Sigmoid colon (tissue), 7 donors: ENCODE results near the gene PODNL1. TPM values are rescaled to one million over a fixed set of nuclear protein-coding genes. Genes with fewer than 3 reads are reported as not detected.
A peak's percentile ranks its signal among the peaks of the same experiment; 100 is the strongest.

Experiments used
- DNase-seq: peaks from one replicate; pipeline ENCODE4 v3.0.0-alpha.2; 2019
- H3K27ac ChIP-seq, 4 donors: fragments of 200-600 bp; sonication (generic); one replicate each; pipeline ENCODE4 v1.5.1; 2016 to 2019; ENCODE audit warnings: mild to moderate bottlenecking in 1 of 4
- H3K27me3 ChIP-seq, 3 donors: fragments of 200-600 bp; sonication (generic); one replicate each; pipeline ENCODE4 v1.5.1; 2019; ENCODE audit warnings: mild to moderate bottlenecking in 1 of 3
- H3K36me3 ChIP-seq, 4 donors: fragments of 200-600 bp; sonication (generic); one replicate each; pipeline ENCODE4 v1.5.1; 2016 to 2019
- H3K4me1 ChIP-seq, 4 donors: fragments of 200-600 bp; sonication (generic); one replicate each; pipeline ENCODE4 v1.5.1; 2017 to 2019
- H3K4me3 ChIP-seq, 4 donors: fragments of 200-600 bp; sonication (generic); one replicate each; pipeline ENCODE4 v1.5.1; 2017 to 2019; ENCODE audit warnings: mild to moderate bottlenecking in 2 of 4, moderate library complexity in 1 of 4
- H3K9me3 ChIP-seq, 4 donors: fragments of 200-600 bp in 3 of 4; sonication (generic) in 3 of 4; one replicate each; pipeline versions ENCODE4 v1.5.1 to v1.6.1; 2013 to 2019
- CTCF ChIP-seq, 4 experiments: fragments of 450-650 bp in 3 of 4; fragments of 200-600 bp in 1 of 4; IDR thresholded peaks; one replicate each; pipeline ENCODE4 v1.5.1; 2016 to 2019; ENCODE audit warnings: antibody characterized with exemption in 4 of 4, mild to moderate bottlenecking in 3 of 4, moderate library complexity in 2 of 4
- EP300 ChIP-seq, 4 donors: sonication (generic); formaldehyde crosslinking; IDR thresholded peaks; one replicate each; pipeline ENCODE4 v1.6.1; 2017; ENCODE audit warnings: antibody characterized with exemption in 4 of 4
- POLR2A ChIP-seq, 2 donors: fragments of 450-650 bp; IDR thresholded peaks; one replicate each; pipeline ENCODE4 v1.6.1; 2016; ENCODE audit warnings: antibody characterized with exemption in 2 of 2, mild to moderate bottlenecking in 2 of 2, moderate library complexity in 2 of 2
- POLR2AphosphoS5 ChIP-seq, 4 donors: sonication (generic); formaldehyde crosslinking; IDR thresholded peaks; one replicate each; pipeline ENCODE4 v1.6.1; 2017; ENCODE audit warnings: antibody characterized with exemption in 4 of 4
- WGBS, 2 donors: extraction: QIAGEN DNeasy Blood & Tissue Kit; methylation state at CpG; one replicate each; pipeline ENCODE4 v1.1.7; 2013; 5-methylcytosine and 5-hydroxymethylcytosine counted together
- intact Hi-C: fragments of 100-400 bp; cut with DNase I; formaldehyde crosslinking; loops from one replicate; pipeline ENCODE4 v1.15.1; 2023
- polyA plus RNA-seq, 3 donors: library from polyadenylated mRNA; stranded (reverse); fragments of 200-250 nt; gene quantifications; one replicate each; pipeline ENCODE4 v1.2.3, GENCODE V29; 2013
- total RNA-seq, 4 donors: library from RNA; depleted of rRNA; stranded (reverse); fragments of >200 nt; gene quantifications; one replicate each; pipeline ENCODE4 v1.1.0, GENCODE V29; 2016
- donor health status: healthy with polysubstance abuse.
- donor health status: Bipolar disorder and iron deficiency.
- donor health status: healthy.

The PODNL1 gene
- total and polyA plus RNA-seq, 7 donors, result 2.5 to 5.4 (median 2.9) TPM; not detected in 4

- H3K27ac ChIP-seq, result no peak overlapping the region
- H3K36me3 ChIP-seq, result peaks cover 0 to 18% (median 0%) of the 10 kb centered on the region in 4 donors
- H3K4me1 ChIP-seq, result peaks cover 0 to 26% (median 24%) of the 10 kb centered on the region in 4 donors
- TF ChIP-seq POLR2A (IDR thresholded peaks at IDR 0.05) (no peak), CTCF (IDR thresholded peaks at IDR 0.05) (no peak), POLR2AphosphoS5 (IDR thresholded peaks at IDR 0.05) (no peak), EP300 (IDR thresholded peaks at IDR 0.05) (no peak)
- H3K27me3 ChIP-seq, result no peaks in the 10 kb centered on the region
- WGBS, 2 donors, result 73 to 90% methylated on average over 9 of the region's 9 CpGs
- no peak overlapping the region for H3K4me3 ChIP-seq
- DNase-seq, result no peak
- intact Hi-C loops, result no loop called here
- no peaks in the 10 kb centered on the region for H3K9me3 ChIP-seq
Observed at GRCh38 chr19:13981467-13981866, 43.2 kb upstream of the PODNL1 start.

GRCh38 chr19:13981021-13981420 is 42.8 kb upstream of the PODNL1 start:
- Histone ChIP-seq H3K27me3 (no peaks in the 10 kb centered on the region), H3K4me3 (no peak overlapping the region), H3K36me3 (peaks cover 0 to 21% (median 0%) of the 10 kb centered on the region in 4 donors), H3K9me3 (no peaks in the 10 kb centered on the region), H3K27ac (no peak overlapping the region), H3K4me1 (peaks cover 0 to 22% (median 19%) of the 10 kb centered on the region in 4 donors)
- 93 to 94% methylated on average over 5 of the region's 5 CpGs for WGBS, 2 donors
- no peak for TF ChIP-seq CTCF (IDR thresholded peaks at IDR 0.05)
- TF ChIP-seq POLR2A (IDR thresholded peaks at IDR 0.05), result no peak
- no peak for DNase-seq
- intact Hi-C loops, result no loop called here

DNA sequence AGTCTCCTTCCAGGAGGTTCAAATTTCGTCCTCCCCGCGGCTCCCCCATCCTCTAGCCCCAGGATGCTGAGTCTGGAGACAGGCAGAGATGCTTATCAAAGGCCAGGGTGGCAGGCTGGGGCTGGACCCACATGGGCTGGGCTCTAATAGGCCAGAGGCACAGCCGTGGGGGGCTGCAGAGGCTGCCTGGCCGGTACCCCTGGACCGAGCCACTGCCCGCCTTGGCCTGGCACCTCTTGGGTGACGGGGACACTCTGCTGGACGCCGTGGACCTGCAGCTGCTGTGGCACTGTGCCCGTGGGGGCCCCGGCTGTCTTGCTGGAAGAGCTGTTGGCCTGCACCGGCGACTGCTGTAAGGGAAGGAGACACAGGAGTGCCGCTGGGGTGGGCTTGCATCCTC is 42.1 kb upstream of the PODNL1 start:
- no peak for DNase-seq
- H3K36me3 ChIP-seq, result peaks cover 0 to 23% (median 0%) of the 10 kb centered on the region in 4 donors

GRCh38 chr19:13979686-13980085 is 41.5 kb upstream of the PODNL1 start:
- no peak overlapping the region for H3K4me3 ChIP-seq
- H3K27me3 ChIP-seq, result no peaks in the 10 kb centered on the region
- TF ChIP-seq EP300 (IDR thresholded peaks at IDR 0.05) (no peak), POLR2A (IDR thresholded peaks at IDR 0.05) (no peak), POLR2AphosphoS5 (IDR thresholded peaks at IDR 0.05) (no peak), CTCF (IDR thresholded peaks at IDR 0.05) (no peak)
- no peak overlapping the region for H3K27ac ChIP-seq
- no peak for DNase-seq
- peaks cover 0 to 27% (median 0%) of the 10 kb centered on the region in 4 donors for H3K36me3 ChIP-seq
- intact Hi-C loops, result no loop called here
- H3K9me3 ChIP-seq, result no peaks in the 10 kb centered on the region
- WGBS, 2 donors, result 78 to 86% methylated on average over 12 of the region's 12 CpGs
- peaks cover 0 to 19% (median 17%) of the 10 kb centered on the region in 4 donors for H3K4me1 ChIP-seq

More for the DNA sequence above, 42.1 kb upstream of the PODNL1 start:
- no peaks in the 10 kb centered on the region for H3K27me3 ChIP-seq
- H3K4me1 ChIP-seq, result peaks cover 0 to 19% (median 17%) of the 10 kb centered on the region in 4 donors
- H3K9me3 ChIP-seq, result no peaks in the 10 kb centered on the region
- WGBS, 2 donors, result 95 to 96% methylated on average over 15 of the region's 15 CpGs
- H3K4me3 ChIP-seq, result no peak overlapping the region
- TF ChIP-seq POLR2AphosphoS5 (IDR thresholded peaks at IDR 0.05) (no peak), EP300 (IDR thresholded peaks at IDR 0.05) (no peak), POLR2A (IDR thresholded peaks at IDR 0.05) (no peak), CTCF (IDR thresholded peaks at IDR 0.05) (no peak)
- H3K27ac ChIP-seq, result no peak overlapping the region
- intact Hi-C loops, result no loop called here

GRCh38 chr19:13979244-13979615 is 41.0 kb upstream of the PODNL1 start:
- H3K4me1 ChIP-seq, result peaks cover 0 to 19% (median 17%) of the 10 kb centered on the region in 4 donors
- intact Hi-C loops, result no loop called here
- peak overlapping the region; percentile 30 to 61 (median 50) for H3K4me3 ChIP-seq
- no peaks in the 10 kb centered on the region for H3K27me3 ChIP-seq
- TF ChIP-seq POLR2A (IDR thresholded peaks at IDR 0.05), result no peak
- TF ChIP-seq CTCF (IDR thresholded peaks at IDR 0.05), result no peak
- no peak for TF ChIP-seq POLR2AphosphoS5 (IDR thresholded peaks at IDR 0.05)
- TF ChIP-seq EP300 (IDR thresholded peaks at IDR 0.05), result no peak
- WGBS, 2 donors, result 20 to 28% methylated on average over 12 of the region's 12 CpGs
- peaks cover 0 to 27% (median 0%) of the 10 kb centered on the region in 4 donors for H3K36me3 ChIP-seq
- DNase-seq, result no peak
- H3K27ac ChIP-seq, result peak overlapping the region; percentile 57 to 65 (median 61)
- no peaks in the 10 kb centered on the region for H3K9me3 ChIP-seq
